ENCODE data around the gene ISCU.

- TF ChIP-seq EZH2 (IDR thresholded peaks at IDR 0.05; ENCODE audit: low read depth) (no peak), CTCF (conservative IDR thresholded peaks at IDR 0.05) (no peak)
Measured at GRCh38 chr12:108572166-108572790, 9.9 kb downstream of the ISCU start.

All from PC-9 (cell line).